CD4-positive, alpha-beta memory T cell (primary cell): ENCODE data around the gene DUOX1. TPM values are rescaled to one million over a fixed set of nuclear protein-coding genes. Genes with fewer than 3 reads are reported as not detected.

ENCODE experiments used
- CTCF ChIA-PET: fragments of 350-600 bp; sonication (Branson Sonifier 250); formaldehyde crosslinking; loops from one replicate; lab custom pipeline; 2021; ENCODE audit warnings: inconsistent platforms; ENCODE audit not compliant: partially characterized antibody; lab: Charles Lee
- POLR2A ChIA-PET: fragments of 350-600 bp; sonication (Branson Sonifier 250); formaldehyde crosslinking; loops from one replicate; lab custom pipeline; 2021; ENCODE audit not compliant: partially characterized antibody; lab: Charles Lee
- DNase-seq, 5 donors: peaks; one replicate each; pipeline versions ENCODE4 v3.0.0 to v3.0.0-alpha.2; 2020 to 2022; ENCODE audit warnings: mixed read lengths in 1 of 5
- H3K27ac ChIP-seq: one replicate; pipeline ENCODE4 v1.7.0; 2013; ENCODE audit warnings: low read depth, low read length
- H3K27me3 ChIP-seq: 2 replicates; pipeline ENCODE4 v1.7.0; 2013; ENCODE audit warnings: mild to moderate bottlenecking, low read length, moderate library complexity; ENCODE audit not compliant: insufficient read depth
- H3K36me3 ChIP-seq: 2 replicates; pipeline ENCODE4 v1.7.0; 2013; ENCODE audit warnings: mild to moderate bottlenecking, low read length, moderate library complexity; ENCODE audit not compliant: insufficient read depth
- H3K4me1 ChIP-seq: 2 replicates; pipeline ENCODE4 v1.7.0; 2013; ENCODE audit warnings: mild to moderate bottlenecking, low read length, moderate library complexity; ENCODE audit not compliant: insufficient read depth
- H3K4me3 ChIP-seq, 2 donors: one replicate each; pipeline ENCODE4 v1.7.0; 2013; ENCODE audit warnings: low read length in 2 of 2, mild to moderate bottlenecking in 1 of 2
- H3K9me3 ChIP-seq, 2 donors: one replicate each; pipeline ENCODE4 v1.7.0; 2013; ENCODE audit warnings: low read length in 2 of 2, control low read depth in 1 of 2; ENCODE audit not compliant: control insufficient read depth in 1 of 2
- H3K27ac Mint-ChIP-seq, 7 donors: one replicate each; pipeline ENCODE4 v1.8.0; 2020 to 2021; ENCODE audit warnings: mixed read lengths in 7 of 7, mild to moderate bottlenecking in 6 of 7, inconsistent platforms in 3 of 7, moderate library complexity in 3 of 7
- H3K27me3 Mint-ChIP-seq, 2 donors: one replicate each; pipeline ENCODE4 v1.8.0; 2020 to 2021; ENCODE audit warnings: mixed read lengths in 2 of 2
- H3K36me3 Mint-ChIP-seq, 2 donors: one replicate each; pipeline ENCODE4 v1.8.0; 2020 to 2021; ENCODE audit warnings: mixed read lengths in 2 of 2, inconsistent platforms in 1 of 2, mild to moderate bottlenecking in 1 of 2
- H3K4me1 Mint-ChIP-seq, 4 donors: one replicate each; pipeline ENCODE4 v1.8.0; 2020 to 2021; ENCODE audit warnings: mixed read lengths in 4 of 4, mild to moderate bottlenecking in 1 of 4
- H3K4me3 Mint-ChIP-seq, 8 donors: one replicate each; pipeline ENCODE4 v1.8.0; 2020 to 2021; ENCODE audit warnings: mixed read lengths in 8 of 8, mild to moderate bottlenecking in 7 of 8, moderate library complexity in 6 of 8, inconsistent platforms in 3 of 8
- H3K9me3 Mint-ChIP-seq, 8 donors: one replicate each; pipeline ENCODE4 v1.8.0; 2020 to 2021; ENCODE audit warnings: mixed read lengths in 8 of 8, mild to moderate bottlenecking in 5 of 8, inconsistent platforms in 3 of 8, moderate library complexity in 1 of 8
- intact Hi-C: fragments of 100-400 bp; cut with micrococcal nuclease; formaldehyde crosslinking; loops from one replicate; pipeline ENCODE4 v1.15.1; 2023
- polyA plus RNA-seq, 2 donors: library from polyadenylated mRNA; unstranded; fragments of 300-500 nt; fragmentation: Illumina TruSeq; gene quantifications; one replicate each; pipeline ENCODE4 v1.2.3, GENCODE V29; 2021
- total RNA-seq, 2 experiments: library from RNA; stranded (reverse); gene quantifications; one replicate each; pipeline ENCODE4 v1.2.3, GENCODE V29; 2021

Gene DUOX1
- total and polyA plus RNA-seq, 4 experiments from 2014 or later, result 0.06 to 2.9 (median 0.19) TPM

GRCh38 chr15:45177285-45177684 lies 47.5 kb downstream of the DUOX1 start:
- peak overlapping the region in 1 of 7 donors; percentile 4 for H3K27ac Mint-ChIP-seq
- Histone ChIP-seq H3K27ac (no peak overlapping the region), H3K4me1 (no peaks in the 10 kb centered on the region), H3K4me3 (no peak overlapping the region), H3K27me3 (no peaks in the 10 kb centered on the region), H3K36me3 (no peaks in the 10 kb centered on the region), H3K9me3 (no peaks in the 10 kb centered on the region)
- H3K9me3 Mint-ChIP-seq, result no peaks in the 10 kb centered on the region
- H3K4me1 Mint-ChIP-seq, result peaks cover 3 to 10% (median 8%) of the 10 kb centered on the region in 4 donors
- no peaks in the 10 kb centered on the region for H3K36me3 Mint-ChIP-seq
- no peaks in the 10 kb centered on the region for H3K27me3 Mint-ChIP-seq
- ChIA-PET CTCF (interaction anchor here (1.1 to 3.1 kb wide), 5 partner anchors 8 to 14 kb away, joined by 3 to 10 read pairs (median 5); no protein-coding TSS in a partner anchor), POLR2A (interaction anchor here (0.5 to 15.6 kb wide), 3 partner anchors 23 to 634 kb away, joined by 3 to 201 read pairs (median 5); no protein-coding TSS in a partner anchor)
- DNase-seq, result no peak
- intact Hi-C loops, result no loop called here
- H3K4me3 Mint-ChIP-seq, result no peak overlapping the region

DNA sequence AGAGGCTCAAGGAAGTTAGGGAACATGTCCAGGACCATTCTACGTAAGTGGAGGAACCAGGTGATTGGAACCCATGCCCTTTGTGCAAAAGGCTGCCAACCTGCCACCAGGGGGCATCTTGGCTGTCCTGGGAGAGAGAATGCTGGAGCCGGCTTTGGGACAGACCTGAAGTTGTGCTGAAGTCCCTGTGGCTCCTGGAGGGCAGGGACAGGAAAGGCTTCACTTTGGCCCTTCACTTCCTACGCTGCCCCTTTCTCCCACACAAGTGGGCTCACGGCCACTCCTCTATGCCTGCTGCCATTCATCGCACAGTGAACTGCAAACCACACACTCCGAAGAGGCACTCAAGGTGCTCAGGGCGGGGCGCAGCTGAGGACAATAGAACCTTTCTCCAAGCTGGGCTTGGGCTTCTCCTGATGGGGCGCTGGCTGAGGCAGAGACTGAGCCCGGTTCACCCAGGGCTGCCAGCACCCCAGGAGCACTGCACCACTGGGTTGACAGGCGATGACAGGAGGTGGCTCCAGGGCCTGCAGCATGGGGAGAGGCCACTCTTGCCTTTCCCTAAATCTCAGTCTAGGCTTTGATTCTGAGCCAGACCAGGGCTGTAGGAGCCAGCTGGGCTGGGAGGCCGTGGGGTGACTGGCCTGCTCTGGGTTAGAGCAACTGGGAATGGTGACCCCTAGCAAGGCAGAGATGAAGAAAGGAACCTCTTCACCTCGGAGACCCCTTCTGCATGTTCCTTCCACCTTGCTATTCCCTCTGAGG lies 49.6 kb downstream of the DUOX1 start:
- Histone ChIP-seq H3K27ac (no peak overlapping the region), H3K27me3 (no peaks in the 10 kb centered on the region), H3K4me1 (no peaks in the 10 kb centered on the region), H3K36me3 (no peaks in the 10 kb centered on the region), H3K9me3 (no peaks in the 10 kb centered on the region), H3K4me3 (no peak overlapping the region)
- H3K4me3 Mint-ChIP-seq, result no peak overlapping the region
- peaks cover 4 to 10% (median 8%) of the 10 kb centered on the region in 4 donors for H3K4me1 Mint-ChIP-seq
- DNase-seq, result peak; percentile 33 to 54 (median 42)
- H3K9me3 Mint-ChIP-seq, result no peaks in the 10 kb centered on the region
- no peaks in the 10 kb centered on the region for H3K36me3 Mint-ChIP-seq
- no peaks in the 10 kb centered on the region for H3K27me3 Mint-ChIP-seq
- ChIA-PET CTCF (interaction anchor here (0.8 to 3.1 kb wide), 20 partner anchors 9 to 434 kb away, joined by 3 to 19 read pairs (median 5); partner anchors contain the start of gene SHF), POLR2A (interaction anchor here (1.3 to 15.6 kb wide), 4 partner anchors 11 to 223 kb away, joined by 4 to 201 read pairs (median 4); a partner anchor contains a TSS)
- H3K27ac Mint-ChIP-seq, result peak overlapping the region in 1 of 7 donors; percentile 73
- intact Hi-C loops, result loop anchor here (1.0 kb wide), 1 partner anchor 220 kb away; no protein-coding TSS in a partner anchor

DNA sequence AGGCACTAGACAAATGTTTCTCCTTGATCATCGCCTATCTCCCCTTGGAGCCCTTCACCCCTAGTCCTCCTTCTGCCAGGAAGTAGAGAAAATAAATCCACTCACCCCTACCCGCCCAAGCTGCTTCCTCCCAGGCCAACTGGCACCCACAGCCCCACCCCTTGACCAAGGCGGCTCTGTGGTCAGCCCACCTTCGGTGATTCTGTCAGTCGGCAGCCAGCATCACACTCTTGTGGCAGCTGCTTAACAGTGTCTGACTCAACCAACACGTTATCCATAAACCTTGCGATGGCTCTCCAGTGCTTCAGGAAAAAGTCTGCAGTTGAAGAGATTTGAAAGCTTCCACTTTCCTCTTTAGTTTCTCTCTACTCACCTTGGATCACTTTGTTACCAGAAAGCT lies 50.4 kb downstream of the DUOX1 start:
- Mint-ChIP-seq H3K4me3 (no peak overlapping the region), H3K9me3 (no peaks in the 10 kb centered on the region), H3K4me1 (peaks cover 4 to 10% (median 8%) of the 10 kb centered on the region in 4 donors), H3K27ac (peak overlapping the region in 3 of 7 donors; percentile 62 to 73 (median 63)), H3K27me3 (no peaks in the 10 kb centered on the region), H3K36me3 (no peaks in the 10 kb centered on the region)
- DNase-seq, result peak in 1 of 5 donors; percentile 16
- H3K36me3 ChIP-seq, result no peaks in the 10 kb centered on the region
- no peak overlapping the region for H3K27ac ChIP-seq
- no peak overlapping the region for H3K4me3 ChIP-seq
- POLR2A ChIA-PET, result interaction anchor here (1.4 to 15.6 kb wide), 3 partner anchors 12 to 222 kb away, joined by 4 to 201 read pairs (median 4); a partner anchor contains a TSS
- CTCF ChIA-PET, result interaction anchor here (0.8 to 2.5 kb wide), 16 partner anchors 8 to 433 kb away, joined by 3 to 19 read pairs (median 5); partner anchors contain the start of gene SHF
- intact Hi-C loops, result no loop called here
- no peaks in the 10 kb centered on the region for H3K4me1 ChIP-seq
- H3K9me3 ChIP-seq, result no peaks in the 10 kb centered on the region
- no peaks in the 10 kb centered on the region for H3K27me3 ChIP-seq

GRCh38 chr15:45180648-45181436 lies 51.0 kb downstream of the DUOX1 start:
- Histone ChIP-seq H3K4me3 (no peak overlapping the region), H3K27ac (no peak overlapping the region), H3K9me3 (no peaks in the 10 kb centered on the region), H3K36me3 (no peaks in the 10 kb centered on the region), H3K4me1 (no peaks in the 10 kb centered on the region), H3K27me3 (no peaks in the 10 kb centered on the region)
- Mint-ChIP-seq H3K4me3 (no peak overlapping the region), H3K27me3 (no peaks in the 10 kb centered on the region), H3K27ac (peak overlapping the region in 2 of 7 donors; percentile 47 to 62), H3K4me1 (peaks cover 4 to 12% (median 9%) of the 10 kb centered on the region in 4 donors), H3K36me3 (no peaks in the 10 kb centered on the region), H3K9me3 (no peaks in the 10 kb centered on the region)
- DNase-seq, result peak in 1 of 5 donors; percentile 25
- CTCF ChIA-PET, result interaction anchor here (0.8 to 2.5 kb wide), 14 partner anchors 9 to 433 kb away, joined by 3 to 19 read pairs (median 7); a partner anchor contains a TSS
- POLR2A ChIA-PET, result interaction anchor here (1.4 to 15.6 kb wide), 3 partner anchors 13 to 221 kb away, joined by 4 to 201 read pairs (median 4); a partner anchor contains a TSS
- intact Hi-C loops, result no loop called here

DNA sequence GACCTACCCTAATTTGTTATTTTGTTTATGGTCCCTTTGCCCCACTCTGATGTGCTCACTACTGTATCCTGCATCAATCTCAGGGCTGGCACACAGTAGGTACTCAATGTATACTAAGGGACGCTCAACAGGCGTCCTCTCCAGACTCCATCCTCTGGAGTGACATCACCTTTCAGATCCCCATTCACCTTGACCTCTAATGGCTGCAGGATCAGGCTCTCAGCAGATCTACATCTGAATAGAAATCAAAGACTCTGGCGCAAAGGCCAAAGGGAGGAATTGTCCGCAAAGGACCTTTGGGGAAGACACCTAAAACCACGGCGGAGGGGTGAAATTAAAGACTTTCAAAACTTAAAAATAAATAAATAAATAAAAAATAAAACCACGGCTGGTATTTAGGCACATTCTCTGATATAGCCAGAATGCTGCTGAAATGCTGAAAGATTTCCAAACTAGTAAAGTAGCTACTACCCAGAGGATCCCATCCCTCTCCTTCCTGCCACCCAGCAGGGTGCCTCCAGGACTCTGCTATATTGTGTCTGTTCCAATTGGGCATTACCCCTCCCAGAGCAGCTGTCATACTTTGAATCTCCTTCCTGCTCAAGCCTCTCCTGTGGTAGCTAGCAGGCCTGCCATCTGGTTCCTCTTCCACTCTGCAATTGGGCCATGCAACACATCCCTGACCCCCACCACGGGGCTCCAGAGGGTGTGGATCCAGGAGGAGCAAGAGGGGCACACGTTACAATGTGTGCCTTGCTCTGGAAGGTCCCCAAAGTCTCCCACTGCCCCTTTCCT lies 51.9 kb downstream of the DUOX1 start:
- Mint-ChIP-seq H3K27ac (peak overlapping the region in 2 of 7 donors; percentile 33 to 69), H3K4me3 (no peak overlapping the region)

GRCh38 chr15:45182996-45183395 lies 53.2 kb downstream of the DUOX1 start:
- Histone ChIP-seq H3K9me3 (no peaks in the 10 kb centered on the region), H3K27me3 (no peaks in the 10 kb centered on the region), H3K4me1 (no peaks in the 10 kb centered on the region), H3K36me3 (no peaks in the 10 kb centered on the region), H3K4me3 (no peak overlapping the region), H3K27ac (no peak overlapping the region)
- no peak for DNase-seq
- H3K27me3 Mint-ChIP-seq, result no peaks in the 10 kb centered on the region
- ChIA-PET POLR2A (interaction anchor here (15.6 kb wide), 1 partner anchor 17 kb away, joined by 201 read pairs; no protein-coding TSS in a partner anchor), CTCF (interaction anchor here (1.6 to 5.6 kb wide), 2 partner anchors 14 to 94 kb away, joined by 5 to 30 read pairs; no protein-coding TSS in a partner anchor)
- H3K9me3 Mint-ChIP-seq, result no peaks in the 10 kb centered on the region
- peak overlapping the region in 3 of 7 donors; percentile 4 to 19 (median 13) for H3K27ac Mint-ChIP-seq
- H3K36me3 Mint-ChIP-seq, result no peaks in the 10 kb centered on the region
- H3K4me1 Mint-ChIP-seq, result peaks cover 8 to 21% (median 14%) of the 10 kb centered on the region in 4 donors
- H3K4me3 Mint-ChIP-seq, result no peak overlapping the region
- intact Hi-C loops, result no loop called here

More for the DNA sequence above, 51.9 kb downstream of the DUOX1 start:
- no peaks in the 10 kb centered on the region for H3K27me3 Mint-ChIP-seq
- Histone ChIP-seq H3K36me3 (no peaks in the 10 kb centered on the region), H3K9me3 (no peaks in the 10 kb centered on the region), H3K4me1 (no peaks in the 10 kb centered on the region), H3K27ac (no peak overlapping the region), H3K4me3 (no peak overlapping the region), H3K27me3 (no peaks in the 10 kb centered on the region)
- no peaks in the 10 kb centered on the region for H3K9me3 Mint-ChIP-seq
- CTCF ChIA-PET, result interaction anchor here (1.5 to 2.5 kb wide), 4 partner anchors 19 to 220 kb away, joined by 5 to 19 read pairs (median 16); a partner anchor contains a TSS
- H3K36me3 Mint-ChIP-seq, result no peaks in the 10 kb centered on the region
- POLR2A ChIA-PET, result interaction anchor here (15.6 kb wide), 1 partner anchor 18 kb away, joined by 201 read pairs; no protein-coding TSS in a partner anchor
- peaks cover 5 to 17% (median 11%) of the 10 kb centered on the region in 4 donors for H3K4me1 Mint-ChIP-seq
- peak in 1 of 5 donors; percentile 14 for DNase-seq
- intact Hi-C loops, result no loop called here
